Measurements from ENCODE around the gene PAWR. TPM values are rescaled to one million over a fixed set of nuclear protein-coding genes. Genes with fewer than 3 reads are reported as not detected.

The PAWR gene
- total RNA-seq = 46.6 TPM

GRCh38 chr12:79690638-79691510, at the start of gene PAWR:
Gene PAWR, minus strand, starts transcription at chr12:79690964. Its CDS starts 720 bp downstream, at chr12:79690244.
- peak; percentile 41 for DNase-seq

- no peak for DNase-seq
Measured at GRCh38 chr12:79737875-79738718, 47.3 kb upstream of the PAWR start.

GRCh38 chr12:79732638-79733037, 41.9 kb upstream of the PAWR start:
- DNase-seq = no peak

- DNase-seq = no peak
Measured at GRCh38 chr12:79725987-79726386, 35.2 kb upstream of the PAWR start.

- DNase-seq = no peak
Measured at GRCh38 chr12:79717006-79717405, 26.2 kb upstream of the PAWR start.

- DNase-seq = no peak
Measured at GRCh38 chr12:79715308-79715707, 24.5 kb upstream of the PAWR start.

GRCh38 chr12:79710707-79711483, 20.1 kb upstream of the PAWR start:
- no peak for DNase-seq

GRCh38 chr12:79707830-79708229, 17.1 kb upstream of the PAWR start:
- no peak for DNase-seq

GRCh38 chr12:79706676-79707075, 15.9 kb upstream of the PAWR start:
- DNase-seq = no peak

- DNase-seq = no peak
Measured at GRCh38 chr12:79706156-79706555, 15.4 kb upstream of the PAWR start.

- no peak for DNase-seq
Measured at GRCh38 chr12:79698966-79699365, 8.2 kb upstream of the PAWR start.

- no peak for DNase-seq
Measured at GRCh38 chr12:79696416-79696815, 5.7 kb upstream of the PAWR start.

- no peak for DNase-seq
Measured at GRCh38 chr12:79692860-79693577, 2.3 kb upstream of the PAWR start.

- DNase-seq = peak; percentile 10
Measured at GRCh38 chr12:79691511-79692248, 916 bp upstream of the PAWR start.

- DNase-seq = no peak
Measured at GRCh38 chr12:79690142-79690637, 574 bp downstream of the PAWR start.

GRCh38 chr12:79689477-79690141, 1.2 kb downstream of the PAWR start:
- no peak for DNase-seq

GRCh38 chr12:79689061-79689476, 1.7 kb downstream of the PAWR start:
- DNase-seq = no peak

- no peak for DNase-seq
Measured at GRCh38 chr12:79688376-79689060, 2.2 kb downstream of the PAWR start.

GRCh38 chr12:79687711-79688260, 3.0 kb downstream of the PAWR start:
- DNase-seq = no peak

All from skin of body (tissue), 2 donors.